A673 (cell line): ENCODE measurements around the gene SH3GL3. TPM values are rescaled to one million over a fixed set of nuclear protein-coding genes. Genes with fewer than 3 reads are reported as not detected.
A peak's percentile ranks its signal among the peaks of the same experiment; 100 is the strongest.

Experiments used
- BruUV-seq: library from RNA; stranded (reverse); fragments of 400-500 nt; replicated peaks from 2 replicates; lab custom pipeline; 2021; lab: Mats Ljungman, UMichigan
- CTCF ChIA-PET: fragments of 300-600 bp; sonication (Branson Sonifier 250); formaldehyde crosslinking; loops from one replicate; lab custom pipeline; 2022; ENCODE audit warnings: antibody characterized with exemption; lab: Charles Lee
- POLR2A ChIA-PET: fragments of 300-600 bp; sonication (Branson Sonifier 250); formaldehyde crosslinking; loops from one replicate; lab custom pipeline; 2022; ENCODE audit warnings: antibody characterized with exemption; ENCODE audit not compliant: low non-redundant PET; lab: Charles Lee
- DNase-seq: peaks from one replicate; pipeline ENCODE4 v3.0.0-alpha.2; 2015; ENCODE audit warnings: low spot score
- H3K27ac ChIP-seq: fragments of 200-600 bp; sonication (generic); 2 replicates; pipeline ENCODE4 v1.5.1; 2016; ENCODE audit warnings: mixed run types, low read depth, mild to moderate bottlenecking, mixed read lengths, antibody characterized with exemption, low read length; ENCODE audit not compliant: poor library complexity, severe bottlenecking
- H3K27me3 ChIP-seq: fragments of 200-600 bp; sonication (generic); replicated peaks from 2 replicates; pipeline ENCODE4 v1.6.1; 2017; ENCODE audit warnings: mixed run types, low read depth, mild to moderate bottlenecking, mixed read lengths, antibody characterized with exemption, low read length; ENCODE audit not compliant: insufficient read depth, poor library complexity
- H3K36me3 ChIP-seq: fragments of 200-600 bp; sonication (generic); 2 replicates; pipeline ENCODE4 v1.6.1; 2016; ENCODE audit warnings: mixed run types, mild to moderate bottlenecking, mixed read lengths, antibody characterized with exemption, low read length; ENCODE audit not compliant: insufficient read depth, poor library complexity, severe bottlenecking
- H3K4me1 ChIP-seq: fragments of 200-600 bp; sonication (generic); 2 replicates; pipeline ENCODE4 v1.6.1; 2017; ENCODE audit warnings: mixed run types, mild to moderate bottlenecking, mixed read lengths, antibody characterized with exemption, low read length; ENCODE audit not compliant: insufficient read depth, poor library complexity, severe bottlenecking
- H3K4me3 ChIP-seq: fragments of 200-600 bp; sonication (generic); 2 replicates; pipeline ENCODE4 v1.5.1; 2016; ENCODE audit warnings: low read depth, mixed run types, mild to moderate bottlenecking, mixed read lengths, low read length; ENCODE audit not compliant: poor library complexity, severe bottlenecking
- H3K9me3 ChIP-seq: fragments of 200-600 bp; sonication (generic); 2 replicates; pipeline ENCODE4 v1.6.1; 2016; ENCODE audit warnings: mixed run types, low read depth, mild to moderate bottlenecking, mixed read lengths, antibody characterized with exemption, low read length; ENCODE audit not compliant: poor library complexity, severe bottlenecking
- CTCF ChIP-seq: fragments of 300-800, 200-600 bp; sonication (generic); conservative IDR thresholded peaks from 2 replicates; pipeline ENCODE4 v1.5.1; 2017; ENCODE audit warnings: low read depth, mild to moderate bottlenecking, antibody characterized with exemption, low read length, moderate library complexity, mixed read lengths
- EZH2 ChIP-seq: fragments of 200-600 bp; sonication (generic); IDR thresholded peaks from 2 replicates; pipeline ENCODE4 v1.6.1; 2017; ENCODE audit warnings: borderline replicate concordance, low read depth, mild to moderate bottlenecking, mixed read lengths, antibody characterized with exemption, low read length; ENCODE audit not compliant: poor library complexity, severe bottlenecking
- intact Hi-C: fragments of 100-400 bp; cut with micrococcal nuclease; formaldehyde crosslinking; loops from one replicate; pipeline ENCODE4 v1.10.0; 2022; ENCODE audit not compliant: unreplicated experiment
- total RNA-seq: library from RNA; stranded (reverse); gene quantifications from 2 replicates; pipeline ENCODE4 v1.2.3, GENCODE V29; 2021

Gene SH3GL3
- total RNA-seq, 1 experiment from 2014 or later, result 25.6 TPM

DNA sequence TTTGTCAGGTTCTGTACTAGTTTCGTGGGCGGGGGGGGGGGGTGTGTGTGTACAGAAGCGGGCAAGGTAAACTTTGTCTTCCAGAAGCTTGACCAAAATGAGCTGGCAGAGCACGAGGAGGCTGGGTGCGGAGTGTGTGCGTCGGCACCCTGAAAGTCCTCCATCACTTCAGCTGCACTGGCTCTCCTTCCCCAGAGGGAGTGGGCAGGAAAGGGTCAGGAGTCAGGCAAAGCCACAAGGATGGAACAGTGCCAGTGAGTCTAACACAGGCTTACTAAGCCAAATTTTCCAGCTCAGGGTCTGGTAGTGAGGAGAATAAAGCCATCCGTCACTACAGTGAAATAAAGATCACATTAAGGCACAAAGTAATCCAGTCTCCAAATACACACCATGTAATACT, 11.9 kb upstream of the SH3GL3 start:
- intact Hi-C loops, result loop anchor here (5.0 to 10.0 kb wide), 3 partner anchors 310 to 602 kb away; no protein-coding TSS in a partner anchor
- no TSS peak for BruUV-seq
- DNase-seq, result no peak
- Histone ChIP-seq H3K4me3 (no peak overlapping the region), H3K36me3 (no peaks in the 10 kb centered on the region), H3K27ac (no peak overlapping the region), H3K4me1 (no peaks in the 10 kb centered on the region), H3K9me3 (no peaks in the 10 kb centered on the region), H3K27me3 (no peaks in the 10 kb centered on the region)
- CTCF ChIA-PET, result interaction anchor here (2.4 kb wide), 1 partner anchor 187 kb away, joined by 35 read pairs; no protein-coding TSS in a partner anchor
- no peak for TF ChIP-seq CTCF
- TF ChIP-seq EZH2, result no peak
- POLR2A ChIA-PET, result no interaction called here

- no peak for TF ChIP-seq EZH2
- TF ChIP-seq CTCF, result no peak
- intact Hi-C loops, result loop anchor here (1.0 to 10.0 kb wide), 4 partner anchors 187 to 602 kb away; no protein-coding TSS in a partner anchor
- POLR2A ChIA-PET, result no interaction called here
- Histone ChIP-seq H3K27me3 (no peaks in the 10 kb centered on the region), H3K36me3 (no peaks in the 10 kb centered on the region), H3K4me1 (no peaks in the 10 kb centered on the region), H3K9me3 (no peaks in the 10 kb centered on the region), H3K4me3 (no peak overlapping the region), H3K27ac (no peak overlapping the region)
- CTCF ChIA-PET, result interaction anchor here (1.4 to 2.4 kb wide), 2 partner anchors 187 to 190 kb away, joined by 4 to 35 read pairs; no protein-coding TSS in a partner anchor
- no TSS peak for BruUV-seq
- DNase-seq, result no peak
These were observed 11.4 kb upstream of the SH3GL3 start for GRCh38 chr15:83435782-83436181.

DNA sequence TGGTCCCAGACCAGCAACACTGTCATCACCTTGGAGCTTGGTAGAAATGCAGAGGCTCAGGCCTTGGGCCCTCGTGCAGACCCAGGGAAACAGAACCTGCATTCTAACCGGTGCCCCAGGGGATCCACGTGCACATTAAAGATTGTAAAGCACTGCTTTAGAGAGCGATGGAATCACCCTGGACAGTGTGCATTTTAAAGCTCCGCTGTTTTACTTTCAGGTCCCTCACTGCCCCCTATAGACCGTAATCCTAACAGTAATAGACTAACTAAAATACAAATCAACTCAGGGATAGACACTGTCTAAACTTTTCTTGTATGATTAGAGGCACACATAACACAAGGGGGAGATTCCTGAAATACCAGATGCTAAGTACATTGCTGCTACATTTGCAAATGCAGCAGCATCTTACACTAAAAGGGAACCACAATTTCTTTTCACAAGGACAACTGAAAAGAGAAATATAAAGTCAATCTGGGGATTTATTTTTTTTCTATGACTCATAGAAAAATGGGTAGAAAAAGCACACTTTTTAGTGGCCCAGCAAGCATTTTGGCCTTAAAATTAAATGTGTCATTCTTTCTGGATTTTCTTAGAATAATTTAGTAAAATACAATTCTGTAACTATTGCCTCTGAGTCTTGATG, 10.5 kb upstream of the SH3GL3 start:
- Histone ChIP-seq H3K36me3 (no peaks in the 10 kb centered on the region), H3K27ac (no peak overlapping the region), H3K27me3 (no peaks in the 10 kb centered on the region), H3K4me1 (no peaks in the 10 kb centered on the region), H3K4me3 (no peak overlapping the region), H3K9me3 (no peaks in the 10 kb centered on the region)
- peak; percentile 74 for DNase-seq
- CTCF ChIA-PET, result interaction anchor here (0.5 to 2.4 kb wide), 4 partner anchors 188 to 526 kb away, joined by 3 to 35 read pairs (median 4); no protein-coding TSS in a partner anchor
- no peak for TF ChIP-seq EZH2
- TF ChIP-seq CTCF, result peak; percentile 67
- no TSS peak for BruUV-seq
- intact Hi-C loops, result loop anchor here (1.0 to 10.0 kb wide), 4 partner anchors 188 to 601 kb away; no protein-coding TSS in a partner anchor
- POLR2A ChIA-PET, result no interaction called here
